ENCODE results near the gene CYBA.

GRCh38 chr16:88665148-88665547 is 14.3 kb upstream of the CYBA start:
- TF ChIP-seq POLR2A (IDR thresholded peaks at IDR 0.05) = no peak
- TF ChIP-seq CTCF (IDR thresholded peaks at IDR 0.05) = no peak
- no peak for TF ChIP-seq EP300 (IDR thresholded peaks at IDR 0.05)

All from ovary (tissue), 3 donors.